ENCODE results near the gene REEP1.

The REEP1 gene

GRCh38 chr2:86280191-86280667 lies 57.2 kb downstream of the REEP1 start:
- no peak for TF ChIP-seq CTCF (conservative IDR thresholded peaks at IDR 0.05; ENCODE audit: low read depth, low read length)
- H3K4me3 ChIP-seq (ENCODE audit: low read length) = no peak overlapping the region
- peak; percentile 98 for DNase-seq (ENCODE audit: low read depth)

GRCh38 chr2:86275962-86276361 lies 61.5 kb downstream of the REEP1 start:
- no peak overlapping the region for H3K4me3 ChIP-seq (ENCODE audit: low read length)
- DNase-seq (ENCODE audit: low read depth) = no peak
- TF ChIP-seq CTCF (conservative IDR thresholded peaks at IDR 0.05; ENCODE audit: low read depth, low read length) = no peak

GRCh38 chr2:86275384-86275799 lies 62.0 kb downstream of the REEP1 start:
- DNase-seq (ENCODE audit: low read depth) = no peak
- no peak overlapping the region for H3K4me3 ChIP-seq (ENCODE audit: low read length)
- no peak for TF ChIP-seq CTCF (conservative IDR thresholded peaks at IDR 0.05; ENCODE audit: low read depth, low read length)

- no peak overlapping the region for H3K4me3 ChIP-seq (ENCODE audit: low read length)
- DNase-seq (ENCODE audit: low read depth) = no peak
- no peak for TF ChIP-seq CTCF (conservative IDR thresholded peaks at IDR 0.05; ENCODE audit: low read depth, low read length)
Observed at GRCh38 chr2:86274918-86275275, 62.5 kb downstream of the REEP1 start.

- peak; percentile 49 for DNase-seq (ENCODE audit: low read depth)
- H3K4me3 ChIP-seq (ENCODE audit: low read length) = no peak overlapping the region
- no peak for TF ChIP-seq CTCF (conservative IDR thresholded peaks at IDR 0.05; ENCODE audit: low read depth, low read length)
Observed at GRCh38 chr2:86274265-86274917, 63.0 kb downstream of the REEP1 start.

- no peak for DNase-seq (ENCODE audit: low read depth)
- H3K4me3 ChIP-seq (ENCODE audit: low read length) = no peak overlapping the region
- no peak for TF ChIP-seq CTCF (conservative IDR thresholded peaks at IDR 0.05; ENCODE audit: low read depth, low read length)
Observed at GRCh38 chr2:86272111-86272510, 65.3 kb downstream of the REEP1 start.

- no peak overlapping the region for H3K4me3 ChIP-seq (ENCODE audit: low read length)
- DNase-seq (ENCODE audit: low read depth) = no peak
- no peak for TF ChIP-seq CTCF (conservative IDR thresholded peaks at IDR 0.05; ENCODE audit: low read depth, low read length)
Observed at GRCh38 chr2:86271248-86271647, 66.2 kb downstream of the REEP1 start.

Measured in retinal pigment epithelial cell (primary cell).